B cell (primary cell): Measurements from ENCODE around the gene MED25. TPM values are rescaled to one million over a fixed set of nuclear protein-coding genes. Genes with fewer than 3 reads are reported as not detected.

Experiments
- ATAC-seq: fragments of 200-7000 bp; cut with Tn5 transposase; one replicate; pipeline ENCODE4 v1.10.0; 2021; ENCODE audit warnings: low read depth, mild to moderate bottlenecking, moderate number of reproducible peaks, moderate library complexity
- CTCF ChIA-PET: fragments of 350-600 bp; sonication (Branson Sonifier 250); formaldehyde crosslinking; loops from one replicate; lab custom pipeline; 2021; ENCODE audit warnings: antibody characterized with exemption, inconsistent platforms; lab: Charles Lee
- POLR2A ChIA-PET: fragments of 350-600 bp; sonication (Branson Sonifier 250); formaldehyde crosslinking; loops from one replicate; lab custom pipeline; 2021; ENCODE audit warnings: antibody characterized with exemption; lab: Charles Lee
- DNase-seq: peaks from one replicate; pipeline ENCODE4 v3.0.0; 2013
- H2AFZ ChIP-seq: 2 replicates; pipeline ENCODE4 v1.6.1; 2012; ENCODE audit warnings: mild to moderate bottlenecking, low read depth, low read length; ENCODE audit not compliant: insufficient read depth, poor library complexity, severe bottlenecking
- H3K27ac ChIP-seq, 2 donors: 1 replicate in 1 of 2; 2 replicates in 1 of 2; pipeline ENCODE4 v1.5.1; 2012 to 2013; ENCODE audit warnings: low read length in 2 of 2, mild to moderate bottlenecking in 2 of 2, moderate library complexity in 1 of 2
- H3K27me3 ChIP-seq, 4 experiments: fragments of 200-600 bp in 1 of 4; sonication (generic) in 1 of 4; replicated peaks in 1 of 4; 1 replicate in 2 of 4; 2 replicates in 2 of 4; pipeline versions ENCODE4 v1.6.1 to v1.7.0; 2013 to 2016; ENCODE audit warnings: low read length in 3 of 4, mild to moderate bottlenecking in 2 of 4, mixed read lengths in 1 of 4, moderate library complexity in 1 of 4; ENCODE audit not compliant: insufficient read depth in 4 of 4, control insufficient read depth in 3 of 4; ENCODE audit errors: control extremely low read depth in 1 of 4
- H3K36me3 ChIP-seq, 2 experiments: replicated peaks in 1 of 2; 1 replicate in 1 of 2; 2 replicates in 1 of 2; pipeline versions ENCODE4 v1.6.1 to v1.7.1; 2013; ENCODE audit warnings: low read length in 1 of 2; ENCODE audit not compliant: insufficient read depth in 2 of 2, control insufficient read depth in 1 of 2; ENCODE audit errors: control extremely low read depth in 1 of 2, extremely low read depth in 1 of 2
- H3K4me1 ChIP-seq, 2 donors: fragments of 200-600 bp in 1 of 2; sonication (generic) in 1 of 2; 1 replicate in 1 of 2; 2 replicates in 1 of 2; pipeline versions ENCODE4 v1.5.1 to v1.6.1; 2013 to 2017; ENCODE audit warnings: low read length in 2 of 2; ENCODE audit not compliant: control insufficient read depth in 2 of 2, insufficient read depth in 2 of 2
- H3K4me2 ChIP-seq: replicated peaks from 2 replicates; pipeline ENCODE3; 2012; ENCODE audit warnings: mild to moderate bottlenecking, low read depth, low read length; ENCODE audit not compliant: poor library complexity, severe bottlenecking
- H3K4me3 ChIP-seq, 5 experiments: fragments of 200-600 bp in 1 of 5; sonication (generic) in 1 of 5; 1 replicate in 3 of 5; 2 replicates in 2 of 5; pipeline versions ENCODE4 v1.5.1 to v1.7.0; 2011 to 2016; ENCODE audit warnings: low read length in 4 of 5, mild to moderate bottlenecking in 4 of 5, low read depth in 2 of 5, control low read depth in 1 of 5, moderate library complexity in 1 of 5; ENCODE audit not compliant: insufficient read depth in 1 of 5; ENCODE audit errors: control extremely low read depth in 1 of 5, extremely low read depth in 1 of 5
- H3K79me2 ChIP-seq: fragments of 200-600 bp; sonication (generic); one replicate; pipeline ENCODE4 v1.6.0; 2016; ENCODE audit warnings: low read length; ENCODE audit not compliant: control insufficient read depth, insufficient read depth
- H3K9ac ChIP-seq: fragments of 200-600 bp; sonication (generic); 2 replicates; pipeline ENCODE4 v1.6.1; 2017; ENCODE audit warnings: mild to moderate bottlenecking, low read length, moderate library complexity
- H3K9me3 ChIP-seq, 3 donors: one replicate each; pipeline versions ENCODE4 v1.6.1 to v1.7.1; 2013; ENCODE audit warnings: low read length in 2 of 3; ENCODE audit not compliant: control insufficient read depth in 2 of 3, insufficient read depth in 1 of 3; ENCODE audit errors: control extremely low read depth in 1 of 3
- H4K20me1 ChIP-seq: 2 replicates; pipeline ENCODE4 v1.6.0; 2012; ENCODE audit warnings: mild to moderate bottlenecking, low read length; ENCODE audit not compliant: insufficient read depth, control insufficient read depth, poor library complexity, severe bottlenecking
- H3K27ac Mint-ChIP-seq: one replicate; pipeline ENCODE4 v1.8.0; 2021; ENCODE audit warnings: mixed read lengths
- H3K27me3 Mint-ChIP-seq: one replicate; pipeline ENCODE4 v1.8.0; 2021; ENCODE audit warnings: mixed read lengths
- H3K4me1 Mint-ChIP-seq: one replicate; pipeline ENCODE4 v1.8.0; 2021; ENCODE audit warnings: mixed read lengths
- H3K4me3 Mint-ChIP-seq: one replicate; pipeline ENCODE4 v1.8.0; 2021; ENCODE audit warnings: mixed read lengths
- H3K9me3 Mint-ChIP-seq: one replicate; pipeline ENCODE4 v1.8.0; 2022; ENCODE audit warnings: mixed read lengths; ENCODE audit not compliant: insufficient read depth
- EZH2 ChIP-seq: IDR thresholded peaks from 2 replicates; pipeline ENCODE4 v1.6.1; 2012; ENCODE audit warnings: borderline replicate concordance, low read depth, mild to moderate bottlenecking, moderate library complexity, low read length; ENCODE audit not compliant: insufficient read depth, poor library complexity, severe bottlenecking
- WGBS: methylation state at CpG from one replicate; pipeline ENCODE4 v1.1.5; 2013; ENCODE audit warnings: missing lambda C conversion rate; ENCODE audit not compliant: insufficient coverage; 5-methylcytosine and 5-hydroxymethylcytosine counted together
- intact Hi-C: fragments of 100-400 bp; cut with micrococcal nuclease; formaldehyde crosslinking; loops from one replicate; pipeline ENCODE4 v1.10.0; 2022
- polyA plus RNA-seq: library from polyadenylated mRNA; depleted of rRNA; stranded (reverse); fragments of >200 nt; gene quantifications from 2 replicates; pipeline ENCODE4 v1.2.3, GENCODE V29; 2012
- total RNA-seq, 2 donors: library from RNA; stranded (reverse); fragments of 120-200 nt in 1 of 2; gene quantifications; 1 replicate in 1 of 2; 2 replicates in 1 of 2; pipeline versions ENCODE4 v1.2.3 to v1.2.4, GENCODE V29; 2013 to 2022
- TF ChIP-seq, protein P1 (sequence below): fragments of 200-600 bp; IDR thresholded peaks from one replicate; pipeline ENCODE4 v1.8.0; 2022; ENCODE audit warnings: antibody characterized with exemption, mild to moderate bottlenecking

The MED25 gene
- total and polyA plus RNA-seq, 2 donors (not counting 1 experiment from before 2014, with no cell fraction given): 93.0 to 126 TPM

DNA sequence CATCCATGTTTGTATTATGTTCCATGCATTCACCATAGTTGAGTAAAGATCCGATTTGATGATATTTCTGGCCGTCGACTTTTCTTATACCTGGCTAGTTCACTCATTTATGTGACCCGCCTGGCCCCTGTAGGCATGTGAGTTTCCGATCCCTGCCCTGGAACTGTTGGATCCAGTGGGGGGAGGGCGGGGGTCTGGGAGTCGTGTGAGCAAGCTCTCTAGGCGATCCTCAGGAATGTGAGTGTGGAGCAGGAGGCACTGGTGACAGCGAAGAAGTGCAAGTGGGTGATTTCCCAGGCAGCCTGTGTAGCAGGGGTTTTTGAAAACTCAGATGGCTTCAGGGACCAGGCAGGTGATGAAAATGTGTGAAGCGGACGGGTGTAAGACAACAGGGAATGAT, 22.2 kb downstream of the MED25 start:
- no peak for TF ChIP-seq EZH2
- TF ChIP-seq, protein P1, sequence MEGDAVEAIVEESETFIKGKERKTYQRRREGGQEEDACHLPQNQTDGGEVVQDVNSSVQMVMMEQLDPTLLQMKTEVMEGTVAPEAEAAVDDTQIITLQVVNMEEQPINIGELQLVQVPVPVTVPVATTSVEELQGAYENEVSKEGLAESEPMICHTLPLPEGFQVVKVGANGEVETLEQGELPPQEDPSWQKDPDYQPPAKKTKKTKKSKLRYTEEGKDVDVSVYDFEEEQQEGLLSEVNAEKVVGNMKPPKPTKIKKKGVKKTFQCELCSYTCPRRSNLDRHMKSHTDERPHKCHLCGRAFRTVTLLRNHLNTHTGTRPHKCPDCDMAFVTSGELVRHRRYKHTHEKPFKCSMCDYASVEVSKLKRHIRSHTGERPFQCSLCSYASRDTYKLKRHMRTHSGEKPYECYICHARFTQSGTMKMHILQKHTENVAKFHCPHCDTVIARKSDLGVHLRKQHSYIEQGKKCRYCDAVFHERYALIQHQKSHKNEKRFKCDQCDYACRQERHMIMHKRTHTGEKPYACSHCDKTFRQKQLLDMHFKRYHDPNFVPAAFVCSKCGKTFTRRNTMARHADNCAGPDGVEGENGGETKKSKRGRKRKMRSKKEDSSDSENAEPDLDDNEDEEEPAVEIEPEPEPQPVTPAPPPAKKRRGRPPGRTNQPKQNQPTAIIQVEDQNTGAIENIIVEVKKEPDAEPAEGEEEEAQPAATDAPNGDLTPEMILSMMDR: no peak
- ATAC-seq (no peak), DNase-seq (no peak)
- Histone ChIP-seq H3K4me2 (no peak overlapping the region), H3K9me3 (no peaks in the 10 kb centered on the region), H4K20me1 (no peaks in the 10 kb centered on the region), H3K4me3 (no peak overlapping the region), H2AFZ (no peak overlapping the region), H3K4me1 (peaks cover 29 to 36% of the 10 kb centered on the region in 2 donors), H3K79me2 (no peaks in the 10 kb centered on the region), H3K27ac (no peak overlapping the region), H3K27me3 (no peaks in the 10 kb centered on the region), H3K36me3 (peaks cover 0 to 44% of the 10 kb centered on the region in 2 experiments), H3K9ac (no peak overlapping the region)
- ChIA-PET CTCF (no interaction called here), POLR2A (no interaction called here)
- Mint-ChIP-seq H3K27me3 (no peaks in the 10 kb centered on the region), H3K9me3 (no peaks in the 10 kb centered on the region), H3K4me3 (no peak overlapping the region), H3K27ac (peak overlapping the region; percentile 71), H3K4me1 (peaks cover 32% of the 10 kb centered on the region)
- 95% methylated on average over 11 of the region's 11 CpGs for WGBS
- intact Hi-C loops: no loop called here

DNA sequence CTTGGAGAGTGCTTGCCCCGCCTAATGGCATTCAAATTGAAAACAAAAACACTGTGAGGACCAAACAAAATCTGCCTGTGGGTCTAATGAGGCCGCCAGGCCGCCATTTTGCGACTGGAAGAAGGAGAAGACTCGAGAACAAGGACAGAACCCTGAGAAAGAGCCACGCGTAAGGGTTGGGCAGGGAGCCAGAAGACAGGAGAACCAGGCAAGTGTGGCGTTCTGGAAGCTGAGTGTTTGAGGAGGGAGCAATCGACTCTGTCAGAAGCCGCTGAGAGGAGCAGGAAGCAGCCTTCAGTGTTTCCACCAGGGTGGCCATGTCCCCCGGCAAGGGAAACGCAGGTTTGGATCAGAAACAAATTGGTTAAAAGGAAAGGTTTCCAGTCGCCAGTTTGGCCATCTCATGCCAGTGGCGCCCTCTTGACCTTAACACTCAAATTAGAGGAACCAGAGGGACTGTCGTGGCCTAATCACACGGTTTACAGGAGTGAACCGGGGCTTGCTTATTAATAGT, 22.7 kb downstream of the MED25 start:
- intact Hi-C loops: no loop called here
- Histone ChIP-seq H3K4me1 (peaks cover 33 to 41% of the 10 kb centered on the region in 2 donors), H3K4me3 (no peak overlapping the region), H3K79me2 (no peaks in the 10 kb centered on the region), H3K9ac (no peak overlapping the region), H4K20me1 (no peaks in the 10 kb centered on the region), H3K27me3 (no peaks in the 10 kb centered on the region), H3K27ac (no peak overlapping the region), H3K4me2 (no peak overlapping the region), H3K36me3 (peaks cover 0 to 39% of the 10 kb centered on the region in 2 experiments), H2AFZ (no peak overlapping the region), H3K9me3 (no peaks in the 10 kb centered on the region)
- ATAC-seq (no peak), DNase-seq (no peak)
- peak overlapping the region; percentile 71 for H3K27ac Mint-ChIP-seq
- POLR2A ChIA-PET: interaction anchor here (0.6 kb wide), 1 partner anchor 70 kb away, joined by 4 read pairs; no protein-coding TSS in a partner anchor
- H3K4me3 Mint-ChIP-seq: no peak overlapping the region
- no peaks in the 10 kb centered on the region for H3K9me3 Mint-ChIP-seq
- CTCF ChIA-PET: no interaction called here
- no peaks in the 10 kb centered on the region for H3K27me3 Mint-ChIP-seq
- H3K4me1 Mint-ChIP-seq: peaks cover 35% of the 10 kb centered on the region
- WGBS: 96% methylated on average over 14 of the region's 17 CpGs
- no peak for TF ChIP-seq EZH2
- TF ChIP-seq, protein P1: no peak
